ENCODE measurements around the gene TPI1. TPM values are rescaled to one million over a fixed set of nuclear protein-coding genes. Genes with fewer than 3 reads are reported as not detected.
A peak's percentile ranks its signal among the peaks of the same experiment; 100 is the strongest.

The TPI1 gene
- total RNA-seq, 1 experiment from 2014 or later = 1,584 TPM

DNA sequence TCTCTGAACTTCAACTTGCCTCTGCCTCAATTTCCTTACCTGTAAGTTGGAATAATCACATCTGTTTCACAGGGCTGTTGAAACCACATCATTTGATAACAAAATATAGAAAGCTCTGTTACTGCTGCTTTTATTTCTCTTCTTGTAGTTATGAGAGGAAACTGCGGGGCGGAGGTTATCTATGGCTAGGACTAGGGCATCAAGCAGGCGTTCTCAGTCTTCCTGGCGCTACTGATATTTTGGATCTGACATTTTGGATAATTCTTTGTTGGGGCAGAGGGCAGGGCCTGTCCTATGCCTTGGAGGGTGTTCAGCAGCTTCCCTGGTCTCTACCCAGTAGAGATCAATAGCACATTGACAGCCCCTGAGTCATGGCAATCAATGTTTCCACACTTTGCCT lies 35.2 kb upstream of the TPI1 start:
- Histone ChIP-seq H3K36me3 (ENCODE audit: insufficient read depth, low read length) (no peaks in the 10 kb centered on the region), H3K9me2 (replicated peaks; ENCODE audit: insufficient read depth, low read length) (no peaks in the 10 kb centered on the region), H3K4me1 (ENCODE audit: low read length) (peaks cover 47% of the 10 kb centered on the region), H3K9ac (ENCODE audit: low read length) (0 out of 2 replicates have a peak overlapping the region, but pooled peaks have one; percentile 17), H3K79me2 (ENCODE audit: low read length) (no peaks in the 10 kb centered on the region), H3K27ac (ENCODE audit: low read length) (no peak overlapping the region), H3K27me3 (ENCODE audit: low read length) (no peaks in the 10 kb centered on the region), H3K4me2 (ENCODE audit: low read depth, low read length, poor library complexity, severe bottlenecking) (peak overlapping the region; percentile 42), H3K9me3 (ENCODE audit: low read length) (no peaks in the 10 kb centered on the region), H2AFZ (ENCODE audit: low read length) (no peak overlapping the region), H3K4me3 (ENCODE audit: low read length) (no peak overlapping the region), H4K20me1 (ENCODE audit: insufficient read depth, low read depth, low read length) (no peaks in the 10 kb centered on the region)
- DNase-seq = no peak

DNA sequence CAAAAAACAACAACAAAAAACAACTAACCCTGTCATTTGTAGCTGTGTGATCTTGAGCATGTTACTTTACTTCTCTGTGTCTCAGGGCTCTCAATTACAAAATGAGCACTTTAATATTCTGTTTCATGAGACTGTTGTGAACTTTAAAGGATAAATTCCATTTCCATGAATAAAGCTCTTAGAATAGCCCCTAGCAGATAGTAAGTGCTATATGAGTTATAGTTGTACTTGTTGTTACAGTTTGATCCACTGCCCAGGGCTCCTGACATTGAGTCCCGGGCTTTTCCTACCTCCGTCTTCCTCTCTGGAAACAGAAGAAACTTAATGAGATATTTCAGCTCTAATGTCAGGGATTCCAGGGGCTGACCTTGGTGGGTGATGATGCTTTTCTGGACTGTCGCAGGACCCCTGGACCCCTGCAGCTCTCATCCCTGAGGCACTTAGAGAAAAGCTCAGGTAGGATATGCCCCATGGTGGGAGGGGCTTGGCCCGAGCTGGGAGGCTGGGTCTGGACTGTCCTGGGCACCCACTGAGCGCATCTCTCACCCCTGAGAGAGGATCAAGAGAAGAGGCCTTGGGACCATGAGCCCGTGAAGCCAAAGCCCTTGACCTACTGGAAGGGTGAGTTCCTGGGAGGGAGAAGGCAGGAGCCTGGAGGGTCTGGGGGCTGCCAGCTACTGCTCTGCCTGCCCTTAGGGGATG lies 34.0 kb upstream of the TPI1 start:
- H2AFZ ChIP-seq (ENCODE audit: low read length) = no peak overlapping the region
- no peaks in the 10 kb centered on the region for H3K27me3 ChIP-seq (ENCODE audit: low read length)
- no peak overlapping the region for H3K9ac ChIP-seq (ENCODE audit: low read length)
- H3K9me3 ChIP-seq (ENCODE audit: low read length) = no peaks in the 10 kb centered on the region
- peaks cover 48% of the 10 kb centered on the region for H3K4me1 ChIP-seq (ENCODE audit: low read length)
- no peaks in the 10 kb centered on the region for H3K9me2 ChIP-seq (replicated peaks; ENCODE audit: insufficient read depth, low read length)
- H3K4me3 ChIP-seq (ENCODE audit: low read length) = no peak overlapping the region
- no peak for DNase-seq
- H3K79me2 ChIP-seq (ENCODE audit: low read length) = no peaks in the 10 kb centered on the region
- no peak overlapping the region for H3K4me2 ChIP-seq (ENCODE audit: low read depth, low read length, poor library complexity, severe bottlenecking)
- no peaks in the 10 kb centered on the region for H3K36me3 ChIP-seq (ENCODE audit: insufficient read depth, low read length)
- H3K27ac ChIP-seq (ENCODE audit: low read length) = no peak overlapping the region
- no peaks in the 10 kb centered on the region for H4K20me1 ChIP-seq (ENCODE audit: insufficient read depth, low read depth, low read length)

- no peak for DNase-seq
Observed at GRCh38 chr12:6834254-6834653, 33.1 kb upstream of the TPI1 start.

GRCh38 chr12:6834873-6835272 lies 32.5 kb upstream of the TPI1 start:
- Histone ChIP-seq H3K4me2 (ENCODE audit: low read depth, low read length, poor library complexity, severe bottlenecking) (no peak overlapping the region), H3K4me3 (ENCODE audit: low read length) (no peak overlapping the region), H3K27me3 (ENCODE audit: low read length) (no peaks in the 10 kb centered on the region), H3K9me2 (replicated peaks; ENCODE audit: insufficient read depth, low read length) (no peaks in the 10 kb centered on the region), H3K4me1 (ENCODE audit: low read length) (peaks cover 49% of the 10 kb centered on the region), H3K9me3 (ENCODE audit: low read length) (no peaks in the 10 kb centered on the region), H4K20me1 (ENCODE audit: insufficient read depth, low read depth, low read length) (no peaks in the 10 kb centered on the region), H3K36me3 (ENCODE audit: insufficient read depth, low read length) (no peaks in the 10 kb centered on the region), H3K79me2 (ENCODE audit: low read length) (no peaks in the 10 kb centered on the region), H3K27ac (ENCODE audit: low read length) (no peak overlapping the region), H2AFZ (ENCODE audit: low read length) (no peak overlapping the region), H3K9ac (ENCODE audit: low read length) (no peak overlapping the region)
- DNase-seq = no peak

More at GRCh38 chr12:6834254-6834653, 33.1 kb upstream of the TPI1 start:
- Histone ChIP-seq H3K4me1 (ENCODE audit: low read length) (peaks cover 50% of the 10 kb centered on the region), H3K27me3 (ENCODE audit: low read length) (no peaks in the 10 kb centered on the region), H2AFZ (ENCODE audit: low read length) (no peak overlapping the region), H3K27ac (ENCODE audit: low read length) (no peak overlapping the region), H3K4me3 (ENCODE audit: low read length) (no peak overlapping the region), H3K36me3 (ENCODE audit: insufficient read depth, low read length) (no peaks in the 10 kb centered on the region), H3K9me2 (replicated peaks; ENCODE audit: insufficient read depth, low read length) (no peaks in the 10 kb centered on the region), H3K4me2 (ENCODE audit: low read depth, low read length, poor library complexity, severe bottlenecking) (no peak overlapping the region), H3K79me2 (ENCODE audit: low read length) (no peaks in the 10 kb centered on the region), H4K20me1 (ENCODE audit: insufficient read depth, low read depth, low read length) (no peaks in the 10 kb centered on the region), H3K9me3 (ENCODE audit: low read length) (no peaks in the 10 kb centered on the region), H3K9ac (ENCODE audit: low read length) (no peak overlapping the region)

DNA sequence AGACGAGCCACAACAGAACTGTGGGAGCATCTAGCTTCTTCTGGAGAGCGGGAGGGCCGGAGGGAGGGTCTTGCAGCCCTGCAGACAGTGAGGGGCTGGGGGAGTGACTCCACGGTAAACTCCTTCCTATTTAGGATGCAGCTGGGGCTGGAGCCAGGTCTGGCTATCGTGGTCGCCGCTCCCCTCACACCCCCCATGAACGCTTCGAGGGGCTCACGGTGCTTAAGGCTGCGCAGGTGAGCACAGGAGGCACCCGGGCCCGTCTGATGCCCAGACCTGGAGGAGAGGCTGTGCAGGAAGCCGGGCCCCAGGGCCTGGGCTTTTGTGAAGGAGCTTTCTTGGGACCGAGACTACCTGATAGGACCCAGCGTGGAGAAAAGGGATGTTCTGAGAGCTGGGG lies 30.5 kb upstream of the TPI1 start:
- Histone ChIP-seq H3K9ac (ENCODE audit: low read length) (no peak overlapping the region), H3K4me1 (ENCODE audit: low read length) (peaks cover 57% of the 10 kb centered on the region), H2AFZ (ENCODE audit: low read length) (no peak overlapping the region), H3K79me2 (ENCODE audit: low read length) (peaks cover 7% of the 10 kb centered on the region; the same call in 1 of the 2 replicates), H3K36me3 (ENCODE audit: insufficient read depth, low read length) (no peaks in the 10 kb centered on the region), H3K4me2 (ENCODE audit: low read depth, low read length, poor library complexity, severe bottlenecking) (no peak overlapping the region), H4K20me1 (ENCODE audit: insufficient read depth, low read depth, low read length) (no peaks in the 10 kb centered on the region), H3K9me2 (replicated peaks; ENCODE audit: insufficient read depth, low read length) (no peaks in the 10 kb centered on the region), H3K27me3 (ENCODE audit: low read length) (no peaks in the 10 kb centered on the region), H3K27ac (ENCODE audit: low read length) (no peak overlapping the region), H3K4me3 (ENCODE audit: low read length) (no peak overlapping the region), H3K9me3 (ENCODE audit: low read length) (no peaks in the 10 kb centered on the region)
- DNase-seq = no peak

DNA sequence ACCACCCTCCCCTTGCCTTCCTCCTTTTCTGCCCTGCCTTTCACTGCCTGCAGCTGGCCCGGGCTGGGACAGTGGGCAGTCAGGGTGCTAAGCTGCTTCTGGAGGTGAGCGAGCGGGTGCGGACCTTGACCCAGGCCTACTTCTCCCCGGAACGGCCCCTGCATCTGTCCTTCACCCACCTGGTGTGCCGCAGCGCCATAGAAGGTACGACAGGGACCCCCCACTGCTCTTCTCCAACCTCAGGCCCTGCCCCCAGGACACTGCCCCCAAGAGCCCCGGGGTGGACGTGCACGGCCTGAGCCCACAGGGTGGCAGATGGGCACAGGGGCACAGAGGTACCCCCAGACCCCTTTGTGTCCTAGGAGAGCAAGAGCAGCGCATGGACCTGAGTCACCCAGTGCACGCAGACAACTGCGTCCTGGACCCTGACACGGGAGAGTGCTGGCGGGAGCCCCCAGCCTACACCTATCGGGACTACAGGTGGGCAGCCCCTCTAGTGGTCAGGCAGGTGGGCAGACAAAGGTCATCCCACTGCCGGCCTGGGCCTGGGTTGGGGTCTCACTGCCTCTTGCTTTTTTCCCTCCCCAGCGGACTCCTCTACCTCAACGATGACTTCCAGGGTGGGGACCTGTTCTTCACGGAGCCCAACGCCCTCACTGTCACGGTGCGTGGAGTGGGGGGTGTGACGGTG lies 29.8 kb upstream of the TPI1 start:
- no peaks in the 10 kb centered on the region for H3K27me3 ChIP-seq (ENCODE audit: low read length)
- DNase-seq = no peak
- H3K9me2 ChIP-seq (replicated peaks; ENCODE audit: insufficient read depth, low read length) = no peaks in the 10 kb centered on the region
- H2AFZ ChIP-seq (ENCODE audit: low read length) = no peak overlapping the region
- peak overlapping the region; percentile 88 for H3K4me2 ChIP-seq (ENCODE audit: low read depth, low read length, poor library complexity, severe bottlenecking)
- no peak overlapping the region for H3K4me3 ChIP-seq (ENCODE audit: low read length)
- no peak overlapping the region for H3K9ac ChIP-seq (ENCODE audit: low read length)
- H3K9me3 ChIP-seq (ENCODE audit: low read length) = no peaks in the 10 kb centered on the region
- peaks cover 7% of the 10 kb centered on the region; the same call in 1 of the 2 replicates for H3K79me2 ChIP-seq (ENCODE audit: low read length)
- peak overlapping the region; percentile 100; the same call in 1 of the 2 replicates for H3K27ac ChIP-seq (ENCODE audit: low read length)
- H4K20me1 ChIP-seq (ENCODE audit: insufficient read depth, low read depth, low read length) = no peaks in the 10 kb centered on the region
- peaks cover 58% of the 10 kb centered on the region for H3K4me1 ChIP-seq (ENCODE audit: low read length)
- H3K36me3 ChIP-seq (ENCODE audit: insufficient read depth, low read length) = no peaks in the 10 kb centered on the region

DNA sequence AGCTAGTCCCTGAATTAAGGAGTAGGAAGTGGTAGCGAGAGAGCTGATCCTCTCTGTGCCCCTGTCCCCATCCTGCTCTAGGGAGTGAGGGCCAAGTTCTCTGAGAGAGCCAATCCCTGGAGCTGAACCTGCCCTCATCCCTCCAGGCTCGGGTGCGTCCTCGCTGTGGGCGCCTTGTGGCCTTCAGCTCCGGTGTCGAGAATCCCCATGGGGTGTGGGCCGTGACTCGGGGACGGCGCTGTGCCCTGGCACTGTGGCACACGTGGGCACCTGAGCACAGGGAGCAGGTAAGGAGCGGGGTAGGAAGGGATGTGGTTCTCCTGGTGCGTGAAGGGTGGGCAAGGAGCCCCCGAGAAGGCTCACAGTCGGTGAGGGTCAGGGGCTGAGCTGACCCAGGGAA lies 28.5 kb upstream of the TPI1 start:
- Histone ChIP-seq H3K27me3 (ENCODE audit: low read length) (no peaks in the 10 kb centered on the region), H4K20me1 (ENCODE audit: insufficient read depth, low read depth, low read length) (no peaks in the 10 kb centered on the region), H3K9me2 (replicated peaks; ENCODE audit: insufficient read depth, low read length) (no peaks in the 10 kb centered on the region), H3K4me3 (ENCODE audit: low read length) (peak overlapping the region; percentile 61; the same call in 1 of the 2 replicates), H3K27ac (ENCODE audit: low read length) (peak overlapping the region; percentile 100), H3K9me3 (ENCODE audit: low read length) (no peaks in the 10 kb centered on the region), H3K79me2 (ENCODE audit: low read length) (peaks cover 7% of the 10 kb centered on the region; the same call in 1 of the 2 replicates), H3K9ac (ENCODE audit: low read length) (peak overlapping the region; percentile 84), H2AFZ (ENCODE audit: low read length) (no peak overlapping the region), H3K36me3 (ENCODE audit: insufficient read depth, low read length) (no peaks in the 10 kb centered on the region), H3K4me2 (ENCODE audit: low read depth, low read length, poor library complexity, severe bottlenecking) (peak overlapping the region; percentile 88), H3K4me1 (ENCODE audit: low read length) (peaks cover 72% of the 10 kb centered on the region)
- DNase-seq = peak; percentile 46

DNA sequence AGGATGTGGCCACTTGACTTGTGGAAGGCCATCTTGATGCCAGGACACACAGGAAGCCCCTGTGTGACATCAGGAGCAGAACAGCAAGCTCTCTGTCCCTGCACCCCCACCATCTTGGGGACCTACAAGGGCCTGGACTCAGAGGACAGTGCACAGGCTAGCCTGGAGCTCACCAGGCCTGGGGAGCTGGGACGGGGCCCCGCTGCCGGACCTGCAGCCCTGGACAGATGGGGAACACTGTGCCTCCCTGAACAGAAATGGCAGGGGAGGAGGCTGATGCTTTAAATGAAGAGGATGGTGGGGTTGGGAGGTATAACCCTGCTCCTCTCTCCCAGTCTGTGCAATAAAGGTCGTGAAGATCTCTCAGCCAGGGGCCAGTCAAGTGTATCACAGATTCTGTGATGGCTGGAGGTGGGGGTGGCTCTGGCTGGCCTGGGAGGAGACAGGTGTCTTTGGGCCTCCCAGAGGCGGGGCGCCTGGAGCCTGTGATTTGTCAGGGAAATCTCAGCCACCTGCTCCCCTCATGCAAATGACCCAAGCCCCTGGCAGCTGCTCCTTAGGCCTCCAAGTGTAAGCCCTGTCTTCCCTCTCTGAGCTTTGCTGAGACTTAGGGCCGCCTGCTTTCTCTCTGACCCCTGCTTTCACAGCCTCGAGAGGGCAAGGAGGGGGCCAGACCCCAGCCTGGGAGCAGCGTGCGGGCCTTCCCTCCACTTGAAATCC lies 27.7 kb upstream of the TPI1 start:
- peak overlapping the region; percentile 88 for H3K4me2 ChIP-seq (ENCODE audit: low read depth, low read length, poor library complexity, severe bottlenecking)
- no peak overlapping the region for H2AFZ ChIP-seq (ENCODE audit: low read length)
- peak overlapping the region; percentile 100 for H3K27ac ChIP-seq (ENCODE audit: low read length)

More for the DNA sequence above, 27.7 kb upstream of the TPI1 start:
- Histone ChIP-seq H3K4me3 (ENCODE audit: low read length) (peak overlapping the region; percentile 82), H3K9me3 (ENCODE audit: low read length) (no peaks in the 10 kb centered on the region), H3K79me2 (ENCODE audit: low read length) (peaks cover 7% of the 10 kb centered on the region; the same call in 1 of the 2 replicates), H3K27me3 (ENCODE audit: low read length) (no peaks in the 10 kb centered on the region), H3K4me1 (ENCODE audit: low read length) (peaks cover 69% of the 10 kb centered on the region), H4K20me1 (ENCODE audit: insufficient read depth, low read depth, low read length) (no peaks in the 10 kb centered on the region), H3K9ac (ENCODE audit: low read length) (peak overlapping the region; percentile 95), H3K36me3 (ENCODE audit: insufficient read depth, low read length) (no peaks in the 10 kb centered on the region), H3K9me2 (replicated peaks; ENCODE audit: insufficient read depth, low read length) (no peaks in the 10 kb centered on the region)
- peak; percentile 97 for DNase-seq
